HFF-Myc (cell line): Measurements from ENCODE around the gene WNT9B.
"Not testable (repeated sequence)": the region's sequence is repeated elsewhere in the genome, so short reads cannot be mapped to it uniquely, and the experiment has no call there.

ENCODE experiments used
- DNase-seq: peaks from one replicate; pipeline ENCODE4 v3.0.0-alpha.2; 2011; ENCODE audit warnings: low read depth; ENCODE audit errors: extremely low read depth
- H3K4me3 ChIP-seq: replicated peaks from 2 replicates; pipeline ENCODE4 v1.5.1; 2011; ENCODE audit warnings: low read depth, mild to moderate bottlenecking, control low read depth, low read length
- CTCF ChIP-seq: IDR thresholded peaks from 2 replicates; pipeline ENCODE4 v1.5.1; 2012; ENCODE audit warnings: mild to moderate bottlenecking, low read depth, low read length, control low read depth; ENCODE audit errors: missing control alignments

The WNT9B gene

DNA sequence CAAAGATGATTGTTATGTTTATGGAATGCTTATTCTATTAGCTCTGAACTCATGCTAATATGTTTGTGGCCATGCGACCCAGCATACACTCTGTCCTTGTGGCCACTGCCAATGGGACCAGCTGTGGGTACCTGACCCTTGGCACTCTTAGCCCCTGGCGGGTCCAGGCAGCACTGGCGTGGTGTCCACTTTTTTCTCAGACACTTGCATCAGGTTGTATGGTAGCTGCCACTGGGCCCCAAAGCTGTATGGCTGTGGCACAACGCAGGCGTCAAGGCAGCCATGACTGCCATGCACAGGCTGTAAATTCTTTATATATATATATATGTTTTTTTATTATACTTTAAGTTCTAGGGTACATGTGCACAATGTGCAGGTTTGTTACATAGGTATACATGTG lies 12.2 kb upstream of the WNT9B start:
- no peak for DNase-seq
- TF ChIP-seq CTCF: no peak
- H3K4me3 ChIP-seq: no peak overlapping the region

DNA sequence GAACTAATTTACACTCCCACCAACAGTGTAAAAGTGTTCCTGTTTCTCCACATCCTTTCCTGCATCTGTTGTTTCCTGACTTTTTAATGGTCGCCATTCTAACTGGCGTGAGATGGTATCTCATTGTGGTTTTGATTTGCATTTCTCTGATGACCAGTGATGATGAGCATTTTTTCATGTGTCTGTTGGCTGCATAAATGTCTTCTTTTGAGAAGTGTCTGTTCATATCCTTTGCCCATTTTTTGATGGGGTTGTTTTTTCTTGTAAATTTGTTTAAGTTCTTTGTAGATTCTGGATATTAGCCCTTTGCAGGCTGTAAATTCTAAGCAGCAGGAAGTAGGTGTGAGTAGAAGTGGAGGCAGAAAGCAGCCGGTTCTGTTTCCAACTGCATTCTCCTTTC lies 10.8 kb upstream of the WNT9B start:
- not testable (repeated sequence) for DNase-seq, H3K4me3 ChIP-seq

GRCh38 chr17:46841561-46842379 lies 9.6 kb upstream of the WNT9B start:
- TF ChIP-seq CTCF: peak; percentile 68
- DNase-seq: no peak
- no peak overlapping the region for H3K4me3 ChIP-seq

DNA sequence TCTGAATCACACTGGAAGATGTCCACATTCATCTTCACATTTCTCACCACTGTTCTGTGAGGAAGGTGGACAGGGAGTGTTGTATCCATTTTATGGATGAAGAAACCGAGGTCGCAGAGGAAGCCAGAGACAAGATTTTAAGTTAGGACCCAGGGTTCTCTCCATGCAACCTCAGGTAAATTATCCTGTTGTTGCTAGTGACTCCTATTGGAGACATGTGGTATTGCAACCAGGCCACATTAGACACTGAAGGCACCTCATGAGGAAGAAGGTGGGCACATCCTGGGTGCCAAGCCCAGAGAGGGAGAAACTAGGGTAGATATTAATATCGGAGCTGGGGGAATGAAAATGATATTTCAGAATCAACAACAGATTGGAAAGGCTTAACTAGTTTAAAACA lies 8.5 kb upstream of the WNT9B start:
- H3K4me3 ChIP-seq: no peak overlapping the region
- TF ChIP-seq CTCF: peak; percentile 58
- no peak for DNase-seq

- no peak for TF ChIP-seq CTCF
- no peak overlapping the region for H3K4me3 ChIP-seq
- no peak for DNase-seq
These were observed 3.9 kb upstream of the WNT9B start for GRCh38 chr17:46847204-46848191.

GRCh38 chr17:46848534-46848933 lies 2.8 kb upstream of the WNT9B start:
- TF ChIP-seq CTCF: no peak
- no peak overlapping the region for H3K4me3 ChIP-seq
- no peak for DNase-seq

GRCh38 chr17:46850688-46851028 lies 725 bp upstream of the WNT9B start:
- TF ChIP-seq CTCF: no peak
- no peak overlapping the region for H3K4me3 ChIP-seq

More at GRCh38 chr17:46850688-46851028, 725 bp upstream of the WNT9B start:
- DNase-seq: no peak
